ENCODE results near the gene PLET1. TPM values are rescaled to one million over a fixed set of nuclear protein-coding genes. Genes with fewer than 3 reads are reported as not detected.

PLET1 gene
- total and polyA plus RNA-seq, 9 of the 15 experiments (the other 6 are each of a cell fraction or from before 2014, with no cell fraction given), result not detected

GRCh38 chr11:112222303-112222702 is 38.4 kb downstream of the PLET1 start:
- FAIRE-seq (no peak), DNase-seq (ENCODE audit: extremely low read depth in 1 of 4, low spot score in 3 of 4) (no peak), ATAC-seq (no peak)
- Histone ChIP-seq H3K4me3 (no peak overlapping the region), H3K4me2 (ENCODE audit: insufficient read depth, low read length) (no peak overlapping the region), H3K36me3 (ENCODE audit: control insufficient read depth, insufficient read depth, low read length) (no peaks in the 10 kb centered on the region), H3K9me1 (ENCODE audit: control insufficient read depth, insufficient read depth, low read length) (no peaks in the 10 kb centered on the region), H3K79me2 (ENCODE audit: control insufficient read depth, insufficient read depth, low read length) (peaks cover 12% of the 10 kb centered on the region), H3K9me3 (replicated peaks; ENCODE audit: control insufficient read depth, insufficient read depth, low read depth, low read length) (no peaks in the 10 kb centered on the region), H2AFZ (ENCODE audit: low read depth, low read length) (no peak overlapping the region), H3K9ac (ENCODE audit: insufficient read depth in 1 of 2, low read depth in 2 of 2, low read length in 2 of 2) (no peak overlapping the region), H3K4me1 (replicated peaks in 1 of 2; ENCODE audit: control insufficient read depth in 2 of 2, insufficient read depth in 2 of 2, low read length in 2 of 2) (peaks cover 2 to 8% of the 10 kb centered on the region in 2 experiments; a peak in 3 of 5 replicates), H3K27ac (ENCODE audit: extremely low read depth, low read depth, low read length) (no peak overlapping the region), H3K27me3 (ENCODE audit: control insufficient read depth in 2 of 2, insufficient read depth in 2 of 2, low read length in 2 of 2) (no peaks in the 10 kb centered on the region), H4K20me1 (replicated peaks; ENCODE audit: control insufficient read depth, insufficient read depth, low read length) (no peaks in the 10 kb centered on the region)
- intact Hi-C loops (cut with micrococcal nuclease), result loop anchor here (5.0 kb wide), 1 partner anchor 1065 kb away; no protein-coding TSS in a partner anchor
- CTCF ChIA-PET (ENCODE audit: low intra/inter-chr PET ratio), result interaction anchor here (0.6 to 1.4 kb wide), 2 partner anchors 57 to 343 kb away, joined by 3 to 5 read pairs; partner anchors contain the start of gene FDXACB1
- no TSS peak for BruUV-seq (replicated peaks)
- POLR2A ChIA-PET, result interaction anchor here (0.6 to 0.8 kb wide), 2 partner anchors 48 to 414 kb away, joined by 3 read pairs; no protein-coding TSS in a partner anchor
- 19% methylated on average over 3 of the region's 4 CpGs for WGBS (ENCODE audit: insufficient coverage, low coverage, missing lambda C conversion rate)
- in situ Hi-C loops (cut with MboI), result loop anchor here (5.0 to 10.0 kb wide), 3 partner anchors 60 to 618 kb away; partner anchors contain the start of gene SIK2
- TF ChIP-seq ILK (tag; IDR thresholded peaks at IDR 0.05; ENCODE audit: borderline replicate concordance, low read depth), result no peak
- no peak for TF ChIP-seq MYBL2 (IDR thresholded peaks at IDR 0.05; ENCODE audit: low read depth)
- no peak for TF ChIP-seq MYBL2 (CRISPR knock-in tag; IDR thresholded peaks at IDR 0.05; ENCODE audit: borderline replicate concordance)
- TF ChIP-seq CTCF (IDR thresholded peaks at IDR 0.05 in 2 of 3, conservative IDR thresholded peaks at IDR 0.05 in 1 of 3; ENCODE audit: insufficient read depth in 2 of 3, low read depth in 1 of 3, low read length in 3 of 3), result peak in 1 of 3 experiments; percentile 43; a peak in 2 of 6 replicates
- TF ChIP-seq SPI1 (IDR thresholded peaks at IDR 0.05; ENCODE audit: borderline replicate concordance, low read depth, low read length), result peak; percentile 61; the same call in 1 of the 2 replicates
- TF ChIP-seq FOS (IDR thresholded peaks at IDR 0.05; ENCODE audit: extremely low read depth, insufficient read length), result no peak
- TF ChIP-seq MTA1 (IDR thresholded peaks at IDR 0.05; ENCODE audit: borderline replicate concordance), result no peak
